ENCODE data around the gene CHPF. TPM values are rescaled to one million over a fixed set of nuclear protein-coding genes. Genes with fewer than 3 reads are reported as not detected.

Gene CHPF
- total RNA-seq, 5 donors from 2014 or later (not counting 1 experiment from before 2014, with no cell fraction given), result 5.0 to 12.8 (median 10.8) TPM

DNA sequence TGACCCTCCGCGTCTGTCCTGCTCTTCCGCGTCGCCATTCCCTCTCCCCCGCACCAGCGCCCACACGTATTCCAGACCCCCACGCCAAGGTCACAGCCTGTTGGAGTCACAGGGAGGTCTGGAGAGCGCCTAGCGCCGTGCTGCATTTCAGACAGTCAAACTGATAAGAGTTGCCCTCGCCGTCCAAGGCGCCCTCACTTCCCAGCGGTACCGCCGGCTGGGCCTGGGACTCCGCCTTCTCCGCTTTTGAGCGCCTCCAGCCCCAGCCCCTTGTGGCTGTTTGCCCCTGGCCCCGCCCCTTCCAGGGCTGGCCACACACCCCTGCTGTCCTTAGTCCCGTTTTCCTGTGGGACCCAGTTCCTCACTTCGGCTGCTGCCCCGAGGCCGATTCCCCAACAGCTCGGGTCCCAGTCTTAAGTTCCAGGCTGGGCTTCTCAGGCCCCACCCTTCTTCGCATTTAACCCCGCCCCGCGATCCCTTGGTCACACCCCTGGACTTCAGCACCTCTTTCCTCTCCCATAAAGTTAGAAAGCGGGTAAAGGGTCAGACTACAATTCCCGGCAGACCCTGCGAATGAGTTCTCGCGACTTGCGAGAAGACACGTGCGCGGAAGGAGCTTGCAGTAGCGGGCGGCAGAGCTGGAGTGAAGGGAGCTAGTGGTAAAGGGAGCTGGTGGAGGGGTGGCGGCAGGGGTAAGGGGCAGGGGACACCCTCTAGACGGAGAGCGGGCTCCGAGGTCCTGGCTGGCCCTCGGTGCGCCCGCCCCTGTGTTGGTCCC is 45.1 kb downstream of the CHPF start, which contains the start of gene GMPPA:
Gene GMPPA (plus strand): TSS at position 612 of the 778 bp plus-strand sequence. CDS start 1,085 bp downstream, outside the sequence.
- Histone ChIP-seq H3K4me3 (ENCODE audit: control insufficient read depth in 1 of 2, extremely low read depth in 1 of 2, low read length in 1 of 2) (peak within 1 kb of the TSS; percentile 72 to 78), H3K4me1 (ENCODE audit: control insufficient read depth in 1 of 2, extremely low read depth in 1 of 2, insufficient read depth in 2 of 2, low read length in 2 of 2) (peaks cover 2 to 48% of the 10 kb centered on the region in 2 experiments), H3K27ac (ENCODE audit: low read length) (peak within 1 kb of the TSS; percentile 39), H3K27me3 (replicated peaks in 1 of 2; ENCODE audit: control insufficient read depth in 2 of 2, extremely low read depth in 1 of 2, insufficient read depth in 2 of 2, low read length in 1 of 2) (peaks cover 3 to 51% of the 10 kb centered on the region in 2 experiments), H3K9me3 (no peaks in the 10 kb centered on the region), H3K36me3 (ENCODE audit: control insufficient read depth in 2 of 2, extremely low read depth in 1 of 2, insufficient read depth in 1 of 2, low read length in 1 of 2) (peaks cover 4 to 10% of the 10 kb centered on the region in 2 donors)
- WGBS (ENCODE audit: insufficient coverage), result under 1% methylated on average over 45 of the region's 49 CpGs
- Mint-ChIP-seq H3K4me1 (peaks cover 32 to 40% (median 35%) of the 10 kb centered on the region in 3 donors), H3K27ac (peak within 1 kb of the TSS; percentile 80 to 83), H3K4me3 (peak within 1 kb of the TSS; percentile 90 to 96 (median 93)), H3K27me3 (peaks cover 34 to 46% of the 10 kb centered on the region in 2 donors), H3K36me3 (peaks cover 10% of the 10 kb centered on the region), H3K9me3 (no peaks in the 10 kb centered on the region)
- POLR2A ChIA-PET, result interaction anchor here (0.5 to 0.7 kb wide), 6 partner anchors 21 to 509 kb away, joined by 3 to 9 read pairs (median 4); partner anchors contain the start of gene DNPEP (in 1 of the 2)
- CTCF ChIA-PET, result interaction anchor here in 1 of 2 donors (0.6 to 1.6 kb wide), 14 partner anchors 10 to 1710 kb away, joined by 3 to 15 read pairs (median 4); partner anchors contain the start of genes CNPPD1 and DNPEP
- ATAC-seq (replicated peaks in 1 of 4) (peak; percentile 92 to 95 (median 94)), DNase-seq (peak; percentile 81 to 94 (median 89))

DNA sequence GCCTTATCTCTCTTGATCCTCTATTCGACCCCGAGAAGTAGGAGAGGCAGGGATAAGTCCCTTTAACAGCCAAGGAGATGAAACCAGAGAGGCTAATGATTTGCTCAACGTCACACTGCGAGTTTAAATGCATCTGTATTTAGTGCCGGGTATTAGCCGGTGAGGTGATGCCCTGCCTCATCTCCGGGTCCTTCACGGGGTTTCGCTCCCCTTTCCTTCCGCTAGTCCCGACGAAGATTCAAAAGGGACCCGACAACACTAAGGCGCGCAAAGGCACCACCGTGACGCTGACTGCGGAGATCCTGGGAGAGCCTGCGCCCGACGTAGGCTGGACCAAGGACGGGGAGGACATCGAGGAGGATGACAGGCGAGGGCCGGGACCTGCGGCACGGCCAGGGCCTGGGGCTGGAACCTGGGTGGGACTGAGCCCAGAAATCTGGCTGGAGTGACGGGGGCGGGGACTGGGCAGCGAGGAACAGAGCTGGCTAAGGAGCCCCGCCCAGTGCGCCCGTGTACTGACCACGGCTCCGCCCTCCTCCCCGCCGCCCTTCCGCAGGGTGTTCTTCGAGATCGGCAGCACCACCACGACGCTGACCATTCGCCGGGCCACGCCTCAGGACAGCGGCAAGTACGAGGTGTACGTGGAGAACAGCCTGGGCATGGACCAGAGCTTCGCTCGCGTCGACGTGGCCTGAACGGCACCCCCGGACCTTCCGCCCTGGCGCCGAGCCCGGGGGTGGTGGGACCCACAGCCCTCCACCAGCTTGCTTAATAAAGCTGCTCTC is 45.9 kb downstream of the CHPF start:
- Mint-ChIP-seq H3K4me3 (peak overlapping the region; percentile 90 to 96 (median 93)), H3K9me3 (no peaks in the 10 kb centered on the region), H3K27ac (peak overlapping the region in 1 of 2 donors; percentile 52), H3K36me3 (peaks cover 6% of the 10 kb centered on the region), H3K4me1 (peaks cover 32 to 40% (median 35%) of the 10 kb centered on the region in 3 donors), H3K27me3 (peaks cover 36 to 53% of the 10 kb centered on the region in 2 donors)
- Histone ChIP-seq H3K27me3 (replicated peaks in 1 of 2; ENCODE audit: control insufficient read depth in 2 of 2, extremely low read depth in 1 of 2, insufficient read depth in 2 of 2, low read length in 1 of 2) (peaks cover 3 to 58% of the 10 kb centered on the region in 2 experiments), H3K4me3 (ENCODE audit: control insufficient read depth in 1 of 2, extremely low read depth in 1 of 2, low read length in 1 of 2) (peak overlapping the region; percentile 72 to 78), H3K36me3 (ENCODE audit: control insufficient read depth in 2 of 2, extremely low read depth in 1 of 2, insufficient read depth in 1 of 2, low read length in 1 of 2) (peaks cover 0 to 7% of the 10 kb centered on the region in 2 donors), H3K9me3 (no peaks in the 10 kb centered on the region), H3K4me1 (ENCODE audit: control insufficient read depth in 1 of 2, extremely low read depth in 1 of 2, insufficient read depth in 2 of 2, low read length in 2 of 2) (peaks cover 2 to 48% of the 10 kb centered on the region in 2 experiments), H3K27ac (ENCODE audit: low read length) (no peak overlapping the region)
- WGBS (ENCODE audit: insufficient coverage), result 4% methylated on average over 56 of the region's 59 CpGs
- ATAC-seq (replicated peaks in 1 of 4), result no peak
- ChIA-PET POLR2A (no interaction called here), CTCF (interaction anchor here (1.0 to 1.7 kb wide), 4 partner anchors 12 to 43 kb away, joined by 3 to 8 read pairs (median 4); no protein-coding TSS in a partner anchor)
- DNase-seq, result peak in 5 of 35 experiments; percentile 13 to 47 (median 20)

DNA sequence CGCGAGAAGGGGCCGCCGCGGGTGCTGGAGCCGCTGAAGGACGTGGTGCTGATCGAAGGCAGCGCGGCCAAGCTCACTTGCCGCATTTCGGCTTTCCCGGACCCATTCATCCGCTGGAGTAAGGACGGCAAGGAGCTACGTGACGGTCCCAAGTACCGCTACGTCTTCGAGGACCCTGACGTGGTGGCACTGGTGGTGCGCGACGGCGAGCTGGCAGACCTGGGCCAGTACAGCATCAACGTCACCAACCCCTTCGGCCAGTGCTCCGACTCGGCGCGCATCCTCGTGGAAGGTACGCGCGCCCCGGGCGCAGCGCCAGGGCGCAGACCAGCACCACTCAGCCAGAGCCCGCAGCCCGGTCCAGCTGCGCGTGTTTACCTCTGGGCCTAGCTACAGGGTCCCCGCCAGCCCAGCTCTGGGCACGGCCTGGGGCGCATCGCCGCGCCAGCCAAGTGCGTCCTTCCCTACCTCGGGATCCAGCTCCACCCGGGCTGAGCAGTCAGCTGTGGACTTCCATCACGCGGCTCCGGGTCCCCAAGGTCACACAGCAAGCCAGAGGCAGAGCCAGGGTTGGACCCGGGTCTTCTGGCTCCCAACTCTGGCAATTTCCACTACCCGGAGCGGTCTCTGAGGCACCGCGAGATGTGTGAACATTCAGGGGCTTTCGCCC is 46.6 kb downstream of the CHPF start:
- DNase-seq (peak in 3 of 35 experiments; percentile 20 to 28 (median 21)), ATAC-seq (replicated peaks in 1 of 4) (no peak)
- Histone ChIP-seq H3K4me3 (ENCODE audit: control insufficient read depth in 1 of 2, extremely low read depth in 1 of 2, low read length in 1 of 2) (peak overlapping the region; percentile 30 to 72), H3K27me3 (replicated peaks in 1 of 2; ENCODE audit: control insufficient read depth in 2 of 2, extremely low read depth in 1 of 2, insufficient read depth in 2 of 2, low read length in 1 of 2) (peaks cover 3 to 65% of the 10 kb centered on the region in 2 experiments), H3K4me1 (ENCODE audit: control insufficient read depth in 1 of 2, extremely low read depth in 1 of 2, insufficient read depth in 2 of 2, low read length in 2 of 2) (peaks cover 2 to 48% of the 10 kb centered on the region in 2 experiments), H3K27ac (ENCODE audit: low read length) (no peak overlapping the region), H3K9me3 (no peaks in the 10 kb centered on the region), H3K36me3 (ENCODE audit: control insufficient read depth in 2 of 2, extremely low read depth in 1 of 2, insufficient read depth in 1 of 2, low read length in 1 of 2) (peaks cover 0 to 3% of the 10 kb centered on the region in 2 donors)
- H3K27me3 Mint-ChIP-seq, result peaks cover 39 to 60% of the 10 kb centered on the region in 2 donors
- H3K9me3 Mint-ChIP-seq, result no peaks in the 10 kb centered on the region
- peak overlapping the region; percentile 90 to 96 (median 93) for H3K4me3 Mint-ChIP-seq
- peaks cover 3% of the 10 kb centered on the region for H3K36me3 Mint-ChIP-seq
- ChIA-PET CTCF (interaction anchor here (0.6 to 3.2 kb wide), 6 partner anchors 10 to 55 kb away, joined by 3 to 29 read pairs (median 4); no protein-coding TSS in a partner anchor), POLR2A (no interaction called here)
- peaks cover 32 to 40% (median 35%) of the 10 kb centered on the region in 3 donors for H3K4me1 Mint-ChIP-seq
- H3K27ac Mint-ChIP-seq, result no peak overlapping the region
- 17% methylated on average over 61 of the region's 61 CpGs for WGBS (ENCODE audit: insufficient coverage)

DNA sequence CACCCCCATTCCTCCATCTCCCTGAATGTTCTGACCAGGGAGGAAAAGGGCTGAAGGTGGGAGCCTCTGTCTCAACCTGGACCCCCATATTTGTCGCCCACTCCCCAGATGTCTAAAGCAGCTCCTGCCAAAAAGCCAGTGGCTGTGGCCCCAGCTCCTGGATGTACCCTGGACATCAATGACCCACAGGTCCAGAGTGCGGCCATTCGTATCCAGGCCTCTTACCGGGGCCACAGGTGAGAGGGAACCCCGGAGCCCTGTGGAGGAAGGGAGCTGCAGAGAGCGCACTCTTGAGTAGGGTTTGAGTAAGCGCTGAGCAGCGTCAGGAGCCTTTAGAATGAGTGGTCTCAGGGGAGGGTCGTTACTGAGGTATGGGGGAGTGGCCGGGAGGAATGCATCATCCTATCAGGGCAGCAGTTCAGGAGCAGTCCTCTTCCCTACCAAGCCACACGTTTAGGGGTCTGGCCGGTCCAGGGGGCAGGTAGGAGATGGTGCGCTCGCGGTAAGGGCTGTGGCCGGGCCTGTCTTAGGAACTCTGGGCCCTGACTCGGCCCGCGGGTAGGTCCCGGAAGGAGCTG is 47.3 kb downstream of the CHPF start:
- peak overlapping the region in 2 of 3 donors; percentile 56 to 90 for H3K4me3 Mint-ChIP-seq
- WGBS (ENCODE audit: insufficient coverage), result 13% methylated on average over 12 of the region's 20 CpGs
- Histone ChIP-seq H3K27ac (ENCODE audit: low read length) (no peak overlapping the region), H3K27me3 (replicated peaks in 1 of 2; ENCODE audit: control insufficient read depth in 2 of 2, extremely low read depth in 1 of 2, insufficient read depth in 2 of 2, low read length in 1 of 2) (peaks cover 3 to 71% of the 10 kb centered on the region in 2 experiments), H3K36me3 (ENCODE audit: control insufficient read depth in 2 of 2, extremely low read depth in 1 of 2, insufficient read depth in 1 of 2, low read length in 1 of 2) (no peaks in the 10 kb centered on the region), H3K9me3 (no peaks in the 10 kb centered on the region), H3K4me3 (ENCODE audit: control insufficient read depth in 1 of 2, extremely low read depth in 1 of 2, low read length in 1 of 2) (no peak overlapping the region), H3K4me1 (ENCODE audit: control insufficient read depth in 1 of 2, extremely low read depth in 1 of 2, insufficient read depth in 2 of 2, low read length in 2 of 2) (peaks cover 2 to 48% of the 10 kb centered on the region in 2 experiments)
- DNase-seq, result no peak
- H3K36me3 Mint-ChIP-seq, result peaks cover 3% of the 10 kb centered on the region
- no peak overlapping the region for H3K27ac Mint-ChIP-seq
- no peaks in the 10 kb centered on the region for H3K9me3 Mint-ChIP-seq
- POLR2A ChIA-PET, result no interaction called here
- H3K27me3 Mint-ChIP-seq, result peaks cover 42 to 63% of the 10 kb centered on the region in 2 donors
- CTCF ChIA-PET, result interaction anchor here (0.6 to 3.2 kb wide), 9 partner anchors 10 to 54 kb away, joined by 3 to 29 read pairs (median 3); no protein-coding TSS in a partner anchor
- H3K4me1 Mint-ChIP-seq, result peaks cover 31 to 39% (median 35%) of the 10 kb centered on the region in 3 donors
- no peak for ATAC-seq (replicated peaks in 1 of 4)

DNA sequence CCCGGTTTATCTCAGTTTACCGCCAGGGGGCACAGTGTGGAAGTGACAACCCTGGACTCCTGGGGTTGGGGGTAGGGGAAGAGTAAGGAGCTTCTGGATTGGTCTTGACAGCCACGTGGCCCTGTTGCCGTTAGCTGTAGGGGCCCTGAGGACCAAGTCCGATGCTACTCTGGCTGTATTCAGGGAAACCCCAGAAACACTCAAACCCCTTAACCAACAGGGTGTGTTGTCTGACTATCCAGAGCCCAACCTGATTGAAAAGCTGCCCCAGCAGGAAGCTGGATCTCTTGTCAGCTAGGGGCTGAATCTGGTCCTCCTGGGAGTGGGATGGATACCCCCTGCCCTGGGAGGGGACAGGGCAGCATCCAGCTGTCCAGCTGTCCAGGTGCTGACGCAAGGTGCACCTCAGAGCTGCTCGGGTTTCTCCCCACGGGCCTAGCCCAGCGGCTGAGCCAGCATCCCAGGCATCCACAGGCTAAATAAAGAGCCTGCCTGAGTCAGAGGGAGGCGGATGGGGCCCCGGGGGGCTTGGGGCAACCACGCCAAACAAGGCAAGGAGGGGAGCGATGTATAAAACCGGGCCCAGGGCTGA is 48.0 kb downstream of the CHPF start:
- no peaks in the 10 kb centered on the region for H3K9me3 ChIP-seq
- no peak overlapping the region for H3K27ac ChIP-seq (ENCODE audit: low read length)
- DNase-seq (peak in 22 of 35 experiments; percentile 14 to 68 (median 33)), ATAC-seq (replicated peaks in 1 of 4) (peak in 1 of 4 experiments; percentile 8)
- Mint-ChIP-seq H3K27me3 (peaks cover 42 to 65% of the 10 kb centered on the region in 2 donors), H3K4me1 (peaks cover 31 to 37% (median 35%) of the 10 kb centered on the region in 3 donors), H3K9me3 (no peaks in the 10 kb centered on the region), H3K36me3 (peaks cover 3% of the 10 kb centered on the region), H3K27ac (no peak overlapping the region), H3K4me3 (no peak overlapping the region)
- no peaks in the 10 kb centered on the region for H3K36me3 ChIP-seq (ENCODE audit: control insufficient read depth in 2 of 2, extremely low read depth in 1 of 2, insufficient read depth in 1 of 2, low read length in 1 of 2)
- 41% methylated on average over 9 of the region's 14 CpGs for WGBS (ENCODE audit: insufficient coverage)
- POLR2A ChIA-PET, result no interaction called here
- no peak overlapping the region for H3K4me3 ChIP-seq (ENCODE audit: control insufficient read depth in 1 of 2, extremely low read depth in 1 of 2, low read length in 1 of 2)
- H3K4me1 ChIP-seq (ENCODE audit: control insufficient read depth in 1 of 2, extremely low read depth in 1 of 2, insufficient read depth in 2 of 2, low read length in 2 of 2), result peaks cover 2 to 48% of the 10 kb centered on the region in 2 experiments
- CTCF ChIA-PET, result interaction anchor here (0.5 to 3.2 kb wide), 7 partner anchors 12 to 294 kb away, joined by 3 to 29 read pairs (median 3); no protein-coding TSS in a partner anchor
- peaks cover 3 to 76% of the 10 kb centered on the region in 2 experiments for H3K27me3 ChIP-seq (replicated peaks in 1 of 2; ENCODE audit: control insufficient read depth in 2 of 2, extremely low read depth in 1 of 2, insufficient read depth in 2 of 2, low read length in 1 of 2)

Measured in T-cell (primary cell).